Kidney capillary endothelial cell (primary cell): ENCODE results near the gene NCOA3.
A peak's percentile ranks its signal among the peaks of the same experiment; 100 is the strongest.

ENCODE experiments used
- DNase-seq: peaks from one replicate; pipeline ENCODE4 v3.0.0-alpha.2; 2018; ENCODE audit warnings: low spot score

Gene NCOA3

GRCh38 chr20:47635256-47635655, 133.6 kb downstream of the NCOA3 start:
- no peak for DNase-seq

- DNase-seq, result no peak
These were observed 137.2 kb downstream of the NCOA3 start for GRCh38 chr20:47638851-47639250.

DNA sequence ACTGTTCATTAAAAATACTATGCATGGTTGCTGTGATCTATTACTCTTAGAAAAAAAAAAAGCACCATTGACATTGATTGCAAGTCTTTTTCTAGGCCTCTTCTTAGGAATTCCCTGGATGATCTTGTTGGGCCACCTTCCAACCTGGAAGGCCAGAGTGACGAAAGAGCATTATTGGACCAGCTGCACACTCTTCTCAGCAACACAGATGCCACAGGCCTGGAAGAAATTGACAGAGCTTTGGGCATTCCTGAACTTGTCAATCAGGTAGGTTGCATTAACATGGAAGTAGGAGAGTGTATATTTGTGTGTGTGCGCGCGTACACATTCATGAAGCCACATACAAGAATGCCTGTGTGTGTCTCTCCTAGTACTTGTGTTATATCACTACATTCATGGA, 140.4 kb downstream of the NCOA3 start:
- DNase-seq, result no peak

GRCh38 chr20:47642624-47643023, 140.9 kb downstream of the NCOA3 start:
- no peak for DNase-seq

DNA sequence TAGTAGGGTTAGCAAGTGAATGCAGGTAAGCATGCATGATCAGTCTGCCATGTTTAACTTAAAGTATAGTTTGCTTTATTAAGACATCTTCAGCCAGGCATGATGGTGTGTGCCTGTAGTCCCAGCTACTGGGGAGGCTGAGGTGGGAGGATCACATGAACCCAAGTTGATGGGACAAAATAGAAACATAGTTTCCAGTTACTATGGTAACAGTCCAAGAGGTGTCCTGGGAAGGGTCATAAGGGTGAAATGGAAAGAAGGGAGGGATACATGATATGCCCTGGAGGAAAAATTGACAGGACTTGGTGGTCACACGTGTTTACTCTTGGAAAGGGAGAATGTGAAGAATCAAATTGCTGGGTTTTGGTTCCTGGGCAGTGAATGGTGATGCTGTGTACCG, 143.9 kb downstream of the NCOA3 start:
- no peak for DNase-seq

GRCh38 chr20:47647994-47648393, 146.3 kb downstream of the NCOA3 start:
- DNase-seq, result no peak

- no peak for DNase-seq
These were observed 147.3 kb downstream of the NCOA3 start for GRCh38 chr20:47648943-47649342.

- no peak for DNase-seq
These were observed 150.6 kb downstream of the NCOA3 start for GRCh38 chr20:47652301-47652700.

- no peak for DNase-seq
These were observed 151.1 kb downstream of the NCOA3 start for GRCh38 chr20:47652794-47653193.

DNA sequence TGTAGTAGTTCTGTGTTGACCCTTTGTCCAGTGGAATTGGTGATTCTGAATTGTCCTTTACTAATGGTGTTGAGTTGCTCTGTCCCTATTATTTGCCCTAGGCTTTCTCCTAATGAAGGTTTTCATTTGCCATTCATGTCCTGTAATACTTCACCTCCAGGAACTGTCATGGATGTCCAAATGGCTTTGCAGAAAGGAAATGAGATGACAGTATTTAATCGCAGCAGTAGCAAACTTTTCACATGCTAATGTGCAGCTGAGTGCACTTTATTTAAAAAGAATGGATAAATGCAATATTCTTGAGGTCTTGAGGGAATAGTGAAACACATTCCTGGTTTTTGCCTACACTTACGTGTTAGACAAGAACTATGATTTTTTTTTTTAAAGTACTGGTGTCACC, 152.2 kb downstream of the NCOA3 start:
- no peak for DNase-seq

DNA sequence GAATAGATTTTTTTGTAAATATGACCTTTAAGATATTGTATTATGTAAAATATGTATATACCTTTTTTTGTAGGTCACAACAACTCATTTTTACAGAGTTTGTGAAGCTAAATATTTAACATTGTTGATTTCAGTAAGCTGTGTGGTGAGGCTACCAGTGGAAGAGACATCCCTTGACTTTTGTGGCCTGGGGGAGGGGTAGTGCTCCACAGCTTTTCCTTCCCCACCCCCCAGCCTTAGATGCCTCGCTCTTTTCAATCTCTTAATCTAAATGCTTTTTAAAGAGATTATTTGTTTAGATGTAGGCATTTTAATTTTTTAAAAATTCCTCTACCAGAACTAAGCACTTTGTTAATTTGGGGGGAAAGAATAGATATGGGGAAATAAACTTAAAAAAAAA, 152.7 kb downstream of the NCOA3 start:
- DNase-seq, result no peak

GRCh38 chr20:47655635-47656034, 153.9 kb downstream of the NCOA3 start:
- no peak for DNase-seq

GRCh38 chr20:47656318-47656717, 154.6 kb downstream of the NCOA3 start:
- DNase-seq, result no peak

GRCh38 chr20:47659904-47660601, 158.4 kb downstream of the NCOA3 start:
- DNase-seq, result no peak

- DNase-seq, result no peak
These were observed 158.9 kb downstream of the NCOA3 start for GRCh38 chr20:47660602-47660905.

- no peak for DNase-seq
These were observed 159.5 kb downstream of the NCOA3 start for GRCh38 chr20:47660983-47661700.

- no peak for DNase-seq
These were observed 160.0 kb downstream of the NCOA3 start for GRCh38 chr20:47661714-47662113.

DNA sequence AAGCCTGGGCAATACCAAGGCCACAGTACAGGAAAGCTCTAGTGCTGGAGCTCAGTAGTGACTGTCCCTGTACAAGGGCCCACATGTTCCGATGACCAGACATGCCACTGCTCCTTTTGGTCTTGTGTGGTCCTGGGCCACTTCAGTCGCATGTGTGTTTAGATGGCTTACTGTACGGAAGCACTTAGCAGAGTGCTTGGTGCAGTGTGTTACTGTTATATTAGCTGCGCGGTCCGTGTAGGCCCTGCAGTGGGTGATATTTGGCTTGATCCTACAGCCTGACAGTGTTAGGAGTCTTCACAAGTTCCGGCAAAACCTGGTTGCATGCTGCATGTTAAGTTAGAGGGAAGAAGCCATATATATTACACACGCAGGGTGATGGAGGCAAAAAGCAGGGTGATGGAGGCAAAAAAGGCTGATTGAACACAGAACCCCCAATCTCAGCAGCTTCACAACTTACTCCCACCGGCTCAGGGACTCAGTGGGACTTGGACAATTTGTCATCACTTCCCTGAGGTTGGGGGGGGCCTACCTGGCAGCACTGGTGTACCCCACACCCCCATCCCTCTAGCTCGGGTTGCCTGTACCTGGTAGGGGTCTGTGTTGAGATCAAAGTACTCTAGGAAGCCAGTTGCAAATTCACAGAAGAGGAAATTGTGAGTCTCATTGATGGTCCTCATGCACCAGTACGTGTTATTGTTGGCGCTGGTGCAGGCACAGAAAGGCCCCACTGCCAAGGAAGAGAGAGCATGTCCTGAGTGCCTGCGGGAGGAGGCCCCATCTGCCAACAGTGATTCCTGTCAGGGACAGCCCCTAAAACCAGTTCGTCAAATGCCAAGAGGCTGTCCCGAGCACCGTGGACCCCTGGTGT, 161.0 kb downstream of the NCOA3 start:
- DNase-seq, result no peak

GRCh38 chr20:47663354-47664067, 161.8 kb downstream of the NCOA3 start:
- peak; percentile 71 for DNase-seq

DNA sequence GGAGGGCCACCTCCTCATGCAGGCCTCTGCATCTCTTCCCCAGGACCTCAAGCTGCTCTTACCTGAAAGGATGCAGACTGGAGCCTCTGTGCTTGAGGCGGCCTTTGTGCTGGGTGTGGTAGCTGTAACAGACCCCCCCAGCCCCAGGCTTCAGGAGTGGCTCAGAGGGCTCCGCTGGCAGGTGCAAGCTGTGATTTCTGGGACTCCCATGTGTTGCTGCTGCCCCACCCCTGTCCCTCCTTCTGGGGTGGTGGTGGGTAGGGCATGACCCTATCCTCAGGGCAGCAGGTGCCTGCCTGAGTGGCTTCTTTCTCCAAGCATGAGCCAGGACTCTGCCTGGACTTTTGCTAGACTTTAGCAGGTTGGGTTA, 162.4 kb downstream of the NCOA3 start:
- no peak for DNase-seq

- DNase-seq, result no peak
These were observed 163.1 kb downstream of the NCOA3 start for GRCh38 chr20:47664744-47665143.

DNA sequence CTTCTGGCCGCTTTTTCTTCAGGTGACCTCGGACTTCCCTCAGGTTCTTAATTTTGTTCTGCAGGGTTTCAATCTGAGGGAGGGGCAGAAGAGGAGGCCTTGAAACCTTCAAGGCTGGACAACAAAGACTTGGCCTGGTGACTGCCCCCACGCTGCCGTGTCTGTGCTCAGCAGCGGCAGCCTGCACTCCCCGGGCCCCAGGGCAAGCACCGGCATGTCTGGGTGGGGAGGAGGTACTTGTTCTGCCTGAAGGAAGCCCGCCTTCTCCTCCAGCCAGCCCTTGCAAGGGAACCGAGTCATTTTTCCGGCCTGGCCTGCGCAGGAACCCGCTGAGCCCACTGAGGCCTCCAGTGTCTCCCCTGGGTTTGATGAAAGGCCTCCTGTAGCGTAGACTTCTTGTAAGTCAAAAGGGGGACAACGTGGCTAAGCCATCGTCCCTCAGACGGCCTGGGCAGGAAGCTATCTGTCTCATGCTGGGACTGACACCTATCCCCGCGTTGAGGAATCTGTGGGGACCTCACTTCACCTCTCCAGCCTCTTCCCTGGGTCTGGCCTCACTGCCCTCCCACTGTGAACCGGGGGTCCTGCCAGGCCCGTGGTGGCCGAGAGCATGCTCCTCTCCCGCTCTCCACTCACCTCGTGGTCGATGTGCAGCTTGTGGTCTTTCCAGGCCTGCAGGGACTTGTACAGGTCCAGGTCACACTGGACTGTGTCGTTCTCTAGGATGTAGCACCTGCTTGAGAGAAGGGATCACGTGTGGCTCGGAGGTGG, 163.7 kb downstream of the NCOA3 start:
- no peak for DNase-seq
